ENCODE data around the gene CASS4. TPM values are rescaled to one million over a fixed set of nuclear protein-coding genes. Genes with fewer than 3 reads are reported as not detected.

CASS4 gene
- total RNA-seq: 0.29 and 0.51 TPM in 2 replicates

GRCh38 chr20:56411759-56412472 is at the start of gene CASS4:
TSS of gene CASS4 (plus strand) at chr20:56412260. CDS start at chr20:56412459, 199 bp downstream.
- ChIA-PET POLR2A (interaction anchor here (0.7 to 1.3 kb wide), 3 partner anchors 14 to 54 kb away, joined by 4 to 7 read pairs (median 4); partner anchors contain the start of genes AURKA and CSTF1), CTCF (interaction anchor here (1.3 kb wide), 1 partner anchor 14 kb away, joined by 3 read pairs; no protein-coding TSS in a partner anchor)
- no peak for DNase-seq
- no peak for TF ChIP-seq CTCF (IDR thresholded peaks at IDR 0.05)
- Mint-ChIP-seq H3K4me3 (peak within 1 kb of the TSS; percentile 68), H3K36me3 (ENCODE audit: low read depth) (peaks cover 25% of the 10 kb centered on the region), H3K4me1 (peaks cover 19% of the 10 kb centered on the region), H3K27ac (peak within 1 kb of the TSS; percentile 42), H3K9me3 (no peaks in the 10 kb centered on the region), H3K27me3 (no peaks in the 10 kb centered on the region)
- intact Hi-C loops (cut with micrococcal nuclease): no loop called here
- peak; percentile 82 for ATAC-seq (ENCODE audit: low read depth)

- CTCF ChIA-PET: no interaction called here
Observed at GRCh38 chr20:56362833-56363413, 49.1 kb upstream of the CASS4 start.

GRCh38 chr20:56363491-56363890 is 48.6 kb upstream of the CASS4 start:
- Mint-ChIP-seq H3K36me3 (ENCODE audit: low read depth) (peaks cover 11% of the 10 kb centered on the region), H3K9me3 (no peaks in the 10 kb centered on the region), H3K27me3 (no peaks in the 10 kb centered on the region), H3K4me3 (no peak overlapping the region), H3K27ac (no peak overlapping the region), H3K4me1 (peaks cover 10% of the 10 kb centered on the region)
- TF ChIP-seq CTCF (IDR thresholded peaks at IDR 0.05): no peak
- ChIA-PET CTCF (no interaction called here), POLR2A (no interaction called here)
- ATAC-seq (ENCODE audit: low read depth): no peak
- no peak for DNase-seq
- intact Hi-C loops (cut with micrococcal nuclease): no loop called here

More at GRCh38 chr20:56362833-56363413, 49.1 kb upstream of the CASS4 start:
- intact Hi-C loops (cut with micrococcal nuclease): no loop called here
- Mint-ChIP-seq H3K4me1 (peaks cover 16% of the 10 kb centered on the region), H3K9me3 (no peaks in the 10 kb centered on the region), H3K36me3 (ENCODE audit: low read depth) (peaks cover 11% of the 10 kb centered on the region), H3K27ac (no peak overlapping the region), H3K4me3 (no peak overlapping the region), H3K27me3 (no peaks in the 10 kb centered on the region)
- ATAC-seq (ENCODE audit: low read depth) (no peak), DNase-seq (no peak)
- TF ChIP-seq CTCF (IDR thresholded peaks at IDR 0.05): no peak
- POLR2A ChIA-PET: no interaction called here

- no peak overlapping the region for H3K27ac Mint-ChIP-seq
- POLR2A ChIA-PET: no interaction called here
- CTCF ChIA-PET: no interaction called here
Observed at GRCh38 chr20:56368351-56369134, 43.5 kb upstream of the CASS4 start.

More at GRCh38 chr20:56368351-56369134, 43.5 kb upstream of the CASS4 start:
- intact Hi-C loops (cut with micrococcal nuclease): no loop called here
- H3K4me3 Mint-ChIP-seq: no peak overlapping the region
- H3K4me1 Mint-ChIP-seq: no peaks in the 10 kb centered on the region
- H3K36me3 Mint-ChIP-seq (ENCODE audit: low read depth): peaks cover 30% of the 10 kb centered on the region
- H3K9me3 Mint-ChIP-seq: no peaks in the 10 kb centered on the region
- no peak for TF ChIP-seq CTCF (IDR thresholded peaks at IDR 0.05)
- DNase-seq (no peak), ATAC-seq (ENCODE audit: low read depth) (no peak)
- no peaks in the 10 kb centered on the region for H3K27me3 Mint-ChIP-seq

Measured in activated B cell treated with CpG ODN at 0.5 μM for 24 hours (primary cell).